ENCODE results near the gene SEH1L.

DNA sequence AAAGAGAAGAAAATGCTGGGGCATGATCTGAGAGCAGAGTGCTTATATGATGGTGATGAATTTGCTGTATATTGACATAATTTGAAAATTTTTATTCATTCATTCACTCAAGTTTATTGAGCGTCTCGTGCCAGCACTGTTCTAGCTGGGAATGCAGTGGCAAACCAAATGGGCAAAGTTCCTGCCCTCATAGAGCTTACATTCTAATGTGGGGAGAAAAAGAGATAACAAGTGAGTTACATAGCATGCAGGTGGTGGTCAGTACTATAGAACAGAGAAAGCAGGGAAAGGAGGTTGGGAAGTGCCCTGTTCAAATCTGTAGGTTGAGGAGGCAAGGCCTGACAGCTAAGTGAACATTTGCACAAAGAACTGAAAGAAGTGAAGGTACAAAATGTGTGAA lies 47.6 kb downstream of the SEH1L start:
- TF ChIP-seq CTCF (IDR thresholded peaks at IDR 0.05) (no peak), POLR2A (IDR thresholded peaks at IDR 0.05) (no peak)

Measured in upper lobe of left lung (tissue), 4 donors.